ENCODE results near the gene POLR2J3. TPM values are rescaled to one million over a fixed set of nuclear protein-coding genes. Genes with fewer than 3 reads are reported as not detected.
"Not testable (repeated sequence)": the region's sequence is repeated elsewhere in the genome, so short reads cannot be mapped to it uniquely, and the experiment has no call there.

POLR2J3 gene
- total RNA-seq, 2 experiments from 2014 or later, result 52.4 to 59.4 TPM

- CTCF ChIA-PET; DNase-seq; POLR2A ChIA-PET; ATAC-seq; H3K27ac Mint-ChIP-seq; H3K4me3 Mint-ChIP-seq; H3K4me1 Mint-ChIP-seq (ENCODE audit: low read depth); H3K9me3 Mint-ChIP-seq (ENCODE audit: insufficient read depth); H3K27me3 Mint-ChIP-seq (ENCODE audit: low read depth); H3K36me3 Mint-ChIP-seq (ENCODE audit: low read depth): not testable (repeated sequence)
Measured at GRCh38 chr7:102576363-102576762, 4.0 kb upstream of the POLR2J3 start.

DNA sequence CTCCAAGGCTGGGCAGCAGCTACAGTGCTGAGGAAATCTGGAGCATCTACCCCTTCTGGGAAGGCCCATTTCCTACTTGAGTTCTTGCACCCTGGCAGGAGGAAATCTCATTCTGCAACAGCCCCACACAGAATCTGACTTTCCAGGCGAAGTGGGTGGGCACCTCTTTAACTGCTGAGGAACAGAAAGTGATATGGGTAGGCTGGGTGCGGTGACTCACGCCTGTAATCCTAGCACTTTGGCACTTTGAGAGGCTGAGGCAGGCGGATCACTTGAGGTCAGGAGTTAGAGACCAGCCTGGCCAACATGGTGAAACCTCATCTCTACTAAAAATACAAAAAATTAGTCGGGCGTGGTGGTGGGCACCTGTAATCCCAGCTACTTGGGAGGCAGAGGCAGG is 2.2 kb upstream of the POLR2J3 start:
- H3K27me3 Mint-ChIP-seq (ENCODE audit: low read depth); H3K27ac Mint-ChIP-seq; H3K4me3 Mint-ChIP-seq; H3K4me1 Mint-ChIP-seq (ENCODE audit: low read depth); H3K36me3 Mint-ChIP-seq (ENCODE audit: low read depth); ATAC-seq; DNase-seq; H3K9me3 Mint-ChIP-seq (ENCODE audit: insufficient read depth); POLR2A ChIA-PET; CTCF ChIA-PET: not testable (repeated sequence)

GRCh38 chr7:102568620-102569019 is 3.8 kb downstream of the POLR2J3 start:
- ATAC-seq; H3K9me3 Mint-ChIP-seq (ENCODE audit: insufficient read depth); H3K36me3 Mint-ChIP-seq (ENCODE audit: low read depth); POLR2A ChIA-PET; H3K4me3 Mint-ChIP-seq; CTCF ChIA-PET; H3K27ac Mint-ChIP-seq; DNase-seq; H3K27me3 Mint-ChIP-seq (ENCODE audit: low read depth); H3K4me1 Mint-ChIP-seq (ENCODE audit: low read depth): not testable (repeated sequence)

- H3K4me3 Mint-ChIP-seq; H3K36me3 Mint-ChIP-seq (ENCODE audit: low read depth); H3K9me3 Mint-ChIP-seq (ENCODE audit: insufficient read depth); POLR2A ChIA-PET; H3K4me1 Mint-ChIP-seq (ENCODE audit: low read depth); CTCF ChIA-PET; H3K27ac Mint-ChIP-seq; H3K27me3 Mint-ChIP-seq (ENCODE audit: low read depth); DNase-seq: not testable (repeated sequence)
- peak; percentile 35 for ATAC-seq
Measured at GRCh38 chr7:102550808-102551422, 21.5 kb downstream of the POLR2J3 start, which contains the start of gene SPDYE2. TSS of gene SPDYE2 (plus strand) at chr7:102551226. CDS start at chr7:102553256, 2,030 bp downstream.

GRCh38 chr7:102546353-102546752 is 26.0 kb downstream of the POLR2J3 start:
- DNase-seq; H3K27me3 Mint-ChIP-seq (ENCODE audit: low read depth); ATAC-seq; H3K36me3 Mint-ChIP-seq (ENCODE audit: low read depth); H3K9me3 Mint-ChIP-seq (ENCODE audit: insufficient read depth); H3K27ac Mint-ChIP-seq; H3K4me3 Mint-ChIP-seq; CTCF ChIA-PET; POLR2A ChIA-PET; H3K4me1 Mint-ChIP-seq (ENCODE audit: low read depth): not testable (repeated sequence)

DNA sequence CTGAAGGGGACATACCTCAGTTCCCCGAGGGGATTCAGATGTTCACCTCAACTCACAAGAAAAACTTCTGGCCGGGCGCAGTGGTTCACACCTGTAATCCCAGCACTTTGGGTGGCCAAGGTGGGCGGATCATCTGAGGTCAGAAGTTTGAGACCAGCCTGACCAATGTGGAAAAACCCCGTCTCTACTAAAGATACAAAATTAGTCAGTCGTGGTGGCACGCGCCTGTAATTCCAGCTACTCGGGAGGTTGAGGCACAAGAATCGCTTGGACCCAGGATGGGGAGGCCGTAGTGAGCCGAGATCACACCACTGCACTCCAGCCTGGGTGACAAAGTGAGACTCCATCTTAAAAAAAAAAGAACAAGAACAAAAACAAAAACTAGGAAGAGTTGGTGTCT is 27.1 kb downstream of the POLR2J3 start:
- POLR2A ChIA-PET; H3K36me3 Mint-ChIP-seq (ENCODE audit: low read depth); H3K4me1 Mint-ChIP-seq (ENCODE audit: low read depth); H3K27ac Mint-ChIP-seq; ATAC-seq; H3K4me3 Mint-ChIP-seq; DNase-seq; H3K27me3 Mint-ChIP-seq (ENCODE audit: low read depth); H3K9me3 Mint-ChIP-seq (ENCODE audit: insufficient read depth); CTCF ChIA-PET: not testable (repeated sequence)

DNA sequence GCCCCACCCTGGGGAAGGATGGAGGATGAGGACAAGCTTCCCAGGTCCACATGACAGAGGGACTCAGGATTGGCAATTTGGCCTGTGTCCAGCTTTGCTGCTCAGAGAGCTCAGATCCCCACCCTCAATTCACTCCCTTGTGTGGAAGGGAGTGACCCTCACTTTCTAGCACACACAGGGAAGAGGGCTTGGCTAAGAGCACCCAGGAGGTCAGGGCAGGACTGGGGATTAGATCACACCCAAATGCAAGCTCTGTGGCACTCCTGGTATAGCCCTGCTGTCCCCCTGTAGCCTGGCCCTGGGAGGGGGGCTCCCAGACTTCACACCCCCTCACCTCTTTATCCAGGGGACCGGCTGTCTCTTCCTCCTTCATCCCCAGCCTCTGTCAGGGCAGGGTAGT is 28.0 kb downstream of the POLR2J3 start:
- H3K4me1 Mint-ChIP-seq (ENCODE audit: low read depth); H3K27ac Mint-ChIP-seq; POLR2A ChIA-PET; H3K27me3 Mint-ChIP-seq (ENCODE audit: low read depth); DNase-seq; H3K4me3 Mint-ChIP-seq; H3K9me3 Mint-ChIP-seq (ENCODE audit: insufficient read depth); ATAC-seq; CTCF ChIA-PET; H3K36me3 Mint-ChIP-seq (ENCODE audit: low read depth): not testable (repeated sequence)

- H3K27me3 Mint-ChIP-seq (ENCODE audit: low read depth); DNase-seq; H3K4me1 Mint-ChIP-seq (ENCODE audit: low read depth); H3K27ac Mint-ChIP-seq; H3K36me3 Mint-ChIP-seq (ENCODE audit: low read depth); CTCF ChIA-PET; H3K9me3 Mint-ChIP-seq (ENCODE audit: insufficient read depth); POLR2A ChIA-PET; H3K4me3 Mint-ChIP-seq; ATAC-seq: not testable (repeated sequence)
Measured at GRCh38 chr7:102543596-102543995, 28.8 kb downstream of the POLR2J3 start, which contains the start of gene UPK3BL2. TSS of gene UPK3BL2 (minus strand) at chr7:102543696. CDS start at chr7:102543636, 60 bp downstream.

DNA sequence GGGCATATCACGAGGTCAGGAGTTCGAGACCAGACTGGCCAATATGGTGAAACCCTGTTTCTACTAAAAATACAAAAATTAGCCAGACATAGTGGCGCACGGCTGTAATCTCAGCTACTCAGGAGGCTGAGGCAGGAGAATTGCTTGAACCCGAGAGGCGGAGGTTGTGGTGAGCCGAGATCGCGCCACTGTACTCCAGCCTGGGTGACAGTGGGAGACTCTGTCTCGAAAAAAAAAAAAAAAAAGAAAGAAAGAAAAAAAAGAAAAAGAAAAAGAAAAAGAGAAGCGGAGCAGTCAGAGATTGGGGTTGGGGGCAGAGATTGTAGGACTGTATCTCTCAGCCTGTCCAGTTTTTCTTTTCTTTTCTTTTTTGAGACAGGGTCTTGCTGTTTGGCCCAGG is 29.6 kb downstream of the POLR2J3 start:
- H3K4me1 Mint-ChIP-seq (ENCODE audit: low read depth); ATAC-seq; H3K36me3 Mint-ChIP-seq (ENCODE audit: low read depth); H3K9me3 Mint-ChIP-seq (ENCODE audit: insufficient read depth); CTCF ChIA-PET; H3K4me3 Mint-ChIP-seq; H3K27ac Mint-ChIP-seq; H3K27me3 Mint-ChIP-seq (ENCODE audit: low read depth); POLR2A ChIA-PET; DNase-seq: not testable (repeated sequence)

DNA sequence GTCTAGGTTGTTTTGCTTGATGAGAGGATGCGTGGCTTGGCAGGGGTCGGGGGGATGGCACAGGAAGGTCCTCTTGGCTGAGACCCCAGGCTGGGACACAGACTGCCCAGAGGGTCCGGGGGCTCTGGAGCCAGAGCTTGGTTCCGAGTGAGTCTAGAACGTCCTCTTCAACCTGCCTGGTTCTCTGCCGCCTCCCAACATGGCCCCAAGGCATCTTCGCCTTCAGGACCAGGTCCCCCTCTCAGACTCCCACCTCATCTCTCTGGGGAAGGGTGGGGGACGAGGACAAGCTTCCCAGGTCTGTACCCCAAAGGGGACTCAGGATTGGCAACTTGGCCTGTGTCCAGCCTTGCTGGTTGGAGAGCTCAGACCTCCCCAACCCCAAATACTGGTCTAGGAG is 30.3 kb downstream of the POLR2J3 start:
- H3K27me3 Mint-ChIP-seq (ENCODE audit: low read depth); DNase-seq; H3K9me3 Mint-ChIP-seq (ENCODE audit: insufficient read depth); H3K36me3 Mint-ChIP-seq (ENCODE audit: low read depth); POLR2A ChIA-PET; ATAC-seq; H3K4me3 Mint-ChIP-seq; H3K4me1 Mint-ChIP-seq (ENCODE audit: low read depth); CTCF ChIA-PET; H3K27ac Mint-ChIP-seq: not testable (repeated sequence)

DNA sequence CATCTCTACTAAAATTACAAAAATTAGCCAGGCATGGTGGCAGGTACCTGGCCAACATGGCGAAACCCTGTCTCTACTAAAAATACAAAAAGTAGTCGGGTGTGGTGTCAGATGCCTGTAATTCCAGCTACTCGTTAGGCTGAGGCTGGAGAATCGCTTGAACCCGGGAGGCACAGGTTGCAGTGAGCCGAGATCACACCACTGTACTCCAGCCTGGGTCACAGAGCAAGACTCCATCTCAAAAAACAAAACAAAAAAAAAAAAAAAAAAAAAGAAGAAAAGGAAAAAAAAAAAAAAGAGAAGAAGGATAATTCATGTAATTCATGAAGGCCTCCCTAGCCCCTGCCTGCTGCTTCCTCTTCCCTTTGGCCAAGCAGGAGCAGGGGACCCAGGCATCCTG is 31.8 kb downstream of the POLR2J3 start:
- DNase-seq; ATAC-seq; H3K27me3 Mint-ChIP-seq (ENCODE audit: low read depth); H3K9me3 Mint-ChIP-seq (ENCODE audit: insufficient read depth); H3K27ac Mint-ChIP-seq; H3K4me1 Mint-ChIP-seq (ENCODE audit: low read depth); POLR2A ChIA-PET; CTCF ChIA-PET; H3K36me3 Mint-ChIP-seq (ENCODE audit: low read depth); H3K4me3 Mint-ChIP-seq: not testable (repeated sequence)

DNA sequence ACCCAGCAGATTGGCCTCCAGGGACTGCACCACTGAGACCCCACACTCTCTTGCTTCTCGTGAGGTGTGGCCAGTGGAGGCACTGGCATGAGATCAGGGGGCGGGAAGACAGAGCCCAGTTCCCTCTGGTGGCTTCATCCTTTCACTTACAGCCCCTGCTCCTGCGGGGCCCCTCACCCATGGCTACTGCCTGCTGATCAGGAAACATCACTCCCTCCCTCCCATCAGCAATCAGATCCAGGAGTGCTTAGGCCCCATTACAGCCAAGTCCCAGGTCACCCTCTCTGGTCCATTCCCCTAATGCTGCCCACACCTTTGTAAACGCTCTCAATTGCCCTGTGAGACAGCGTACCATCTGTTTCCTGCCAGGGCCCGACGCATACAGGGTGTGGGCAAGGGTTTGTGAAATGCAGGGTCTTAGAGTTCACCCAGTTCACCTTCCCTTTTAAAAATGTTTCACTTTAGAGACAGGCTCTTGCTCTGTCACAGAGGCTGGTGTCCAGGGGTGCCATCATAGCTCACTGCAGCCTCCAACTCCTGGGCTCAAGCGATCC is 37.2 kb downstream of the POLR2J3 start:
- CTCF ChIA-PET; H3K27ac Mint-ChIP-seq; POLR2A ChIA-PET; H3K4me1 Mint-ChIP-seq (ENCODE audit: low read depth); H3K27me3 Mint-ChIP-seq (ENCODE audit: low read depth); ATAC-seq; DNase-seq; H3K4me3 Mint-ChIP-seq; H3K36me3 Mint-ChIP-seq (ENCODE audit: low read depth); H3K9me3 Mint-ChIP-seq (ENCODE audit: insufficient read depth): not testable (repeated sequence)

GRCh38 chr7:102532127-102532526 is 40.3 kb downstream of the POLR2J3 start:
- CTCF ChIA-PET; H3K4me1 Mint-ChIP-seq (ENCODE audit: low read depth); H3K36me3 Mint-ChIP-seq (ENCODE audit: low read depth); ATAC-seq; H3K9me3 Mint-ChIP-seq (ENCODE audit: insufficient read depth); DNase-seq; H3K27me3 Mint-ChIP-seq (ENCODE audit: low read depth); H3K27ac Mint-ChIP-seq; POLR2A ChIA-PET; H3K4me3 Mint-ChIP-seq: not testable (repeated sequence)
